Left colon (tissue), 2 donors: ENCODE results near the gene HSPBP1. TPM values are rescaled to one million over a fixed set of nuclear protein-coding genes. Genes with fewer than 3 reads are reported as not detected.
A peak's percentile ranks its signal among the peaks of the same experiment; 100 is the strongest.

Experiments
- ATAC-seq: fragments of 200-7000 bp; cut with Tn5 transposase; one replicate; pipeline ENCODE4 v1.9.1; 2020; ENCODE audit warnings: mild to moderate bottlenecking, moderate library complexity
- DNase-seq, 2 donors: peaks; one replicate each; pipeline ENCODE4 v3.0.0-alpha.2; 2020
- intact Hi-C, 2 donors: fragments of 100-400 bp; cut with DNase I in 1 of 2; cut with micrococcal nuclease in 1 of 2; formaldehyde crosslinking; loops; one replicate each; pipeline versions ENCODE4 v1.11.2 to v1.14.0; 2022; cut with DNase I, micrococcal nuclease
- total RNA-seq, 2 donors: library from RNA; stranded (reverse); fragmentation: NEBNext Ultra II Directional; extraction: Animal tissue kit (Norgen Biotek cat#: 25700); gene quantifications; one replicate each; pipeline ENCODE4 v1.2.1, GENCODE V29; 2021
- donor health status: DM: no; HTN: no; CAD: no.
- donor health status: DM: yes; HTN: yes; CAD: no.

HSPBP1 gene
- total RNA-seq, 2 donors from 2014 or later = 28.4 to 35.2 TPM

- DNase-seq = peak; percentile 37 to 54
- intact Hi-C loops = no loop called here
Measured at GRCh38 chr19:55283548-55284377, 3.9 kb upstream of the HSPBP1 start, which contains the start of gene BRSK1. BRSK1 (plus strand) TSS chr19:55283997; CDS start chr19:55284443, 446 bp downstream.

GRCh38 chr19:55279340-55279739 is 570 bp downstream of the HSPBP1 start:
- ATAC-seq (no peak), DNase-seq (no peak)
- intact Hi-C loops = no loop called here

More at GRCh38 chr19:55283548-55284377, 3.9 kb upstream of the HSPBP1 start, which contains the start of gene BRSK1:
- ATAC-seq = no peak

DNA sequence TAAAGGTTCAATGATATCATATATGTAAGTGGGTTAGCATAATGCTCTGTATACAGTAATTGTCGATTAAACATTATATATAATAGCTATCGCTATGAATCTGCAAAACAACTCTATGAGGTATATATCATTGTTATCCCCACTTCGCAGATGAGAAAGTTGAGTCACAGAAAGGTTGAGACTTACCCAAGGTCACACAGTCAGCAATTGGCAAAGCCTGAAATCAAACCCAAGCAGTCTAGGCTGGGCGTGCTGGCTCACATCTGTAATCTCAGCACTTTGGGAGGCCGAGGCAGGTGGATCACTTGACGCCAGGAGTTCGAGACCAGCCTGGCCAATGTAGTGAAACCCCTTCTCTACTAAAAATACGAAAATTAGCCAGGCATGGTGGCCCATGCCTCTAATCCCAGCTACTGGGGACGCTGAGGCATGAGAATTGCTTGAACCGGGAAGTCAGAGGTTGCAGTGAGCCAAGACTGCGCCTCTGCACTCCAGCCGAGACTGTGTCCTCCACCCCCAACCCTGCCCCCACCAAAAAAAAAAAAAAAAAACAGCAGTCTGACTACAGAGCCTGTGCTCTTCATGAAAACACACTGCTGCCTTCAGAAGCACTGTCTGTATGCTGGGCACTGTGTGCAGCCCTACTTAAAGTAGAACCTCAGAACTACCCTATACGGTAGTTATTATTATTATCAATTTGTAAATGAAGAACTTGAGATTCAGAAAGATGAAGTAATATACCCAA is 1.3 kb downstream of the HSPBP1 start:
- intact Hi-C loops = no loop called here
- ATAC-seq = no peak
- no peak for DNase-seq

DNA sequence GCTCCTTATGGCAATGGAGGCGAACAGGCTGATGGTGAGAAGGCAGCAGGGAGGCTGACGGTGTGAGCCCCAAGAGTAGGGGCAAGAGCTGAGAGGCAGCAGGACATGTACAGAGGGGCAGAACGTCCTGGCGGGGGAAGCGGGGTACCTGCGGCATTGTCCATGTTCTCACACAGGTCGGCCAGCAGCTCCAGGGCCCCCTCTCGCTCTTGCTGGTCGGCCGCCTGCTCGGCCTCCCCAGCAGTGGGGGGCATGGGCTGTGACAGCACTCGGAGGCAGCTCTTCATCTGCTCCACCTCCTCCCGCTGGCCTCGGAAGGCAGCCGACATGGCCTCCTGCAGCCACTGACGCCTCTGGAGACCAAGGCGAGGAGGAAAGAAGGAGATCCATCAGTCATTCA is 2.4 kb downstream of the HSPBP1 start:
- ATAC-seq (no peak), DNase-seq (no peak)
- intact Hi-C loops = no loop called here

- intact Hi-C loops = no loop called here
- ATAC-seq (peak; percentile 30), DNase-seq (no peak)
Measured at GRCh38 chr19:55276720-55277430, 3.0 kb downstream of the HSPBP1 start.

- intact Hi-C loops = no loop called here
- DNase-seq (no peak), ATAC-seq (no peak)
Measured at GRCh38 chr19:55275851-55276719, 3.8 kb downstream of the HSPBP1 start.

DNA sequence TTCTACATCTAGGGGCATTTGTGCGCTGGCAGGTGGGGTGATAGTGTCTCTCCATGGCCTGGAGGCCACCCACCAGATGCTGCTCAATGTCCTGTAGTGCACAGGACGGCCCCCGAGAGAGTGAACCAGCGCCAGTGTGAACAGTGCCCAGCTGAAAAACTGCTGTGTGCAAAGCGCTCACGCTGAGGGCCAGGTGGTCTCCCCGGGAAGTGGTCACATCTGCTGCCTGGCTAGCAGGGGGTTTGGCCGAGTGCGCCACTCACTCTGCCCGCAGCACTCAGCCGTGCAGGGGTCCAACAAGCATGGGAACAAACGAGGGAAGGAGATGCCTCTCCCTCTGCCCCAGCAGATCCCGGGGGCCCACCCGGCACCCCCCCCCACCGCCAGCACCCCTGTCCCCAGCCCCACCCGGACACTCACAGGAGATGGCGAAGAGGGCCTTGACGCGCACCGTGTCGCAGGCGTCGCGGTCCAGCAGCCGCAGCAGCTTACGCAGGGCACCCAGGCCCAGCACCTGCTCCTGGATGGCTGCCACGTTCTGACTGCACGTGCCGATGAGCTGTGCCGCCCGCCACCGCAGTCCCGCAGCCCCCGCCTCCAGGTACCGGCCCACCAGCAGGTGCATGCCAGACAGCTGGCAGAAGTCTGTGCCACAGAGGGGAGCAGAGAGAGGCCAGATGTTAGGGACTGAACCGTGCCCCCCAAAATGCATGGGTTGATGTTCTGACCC is 5.8 kb downstream of the HSPBP1 start:
- ATAC-seq (no peak), DNase-seq (no peak)
- intact Hi-C loops = no loop called here

DNA sequence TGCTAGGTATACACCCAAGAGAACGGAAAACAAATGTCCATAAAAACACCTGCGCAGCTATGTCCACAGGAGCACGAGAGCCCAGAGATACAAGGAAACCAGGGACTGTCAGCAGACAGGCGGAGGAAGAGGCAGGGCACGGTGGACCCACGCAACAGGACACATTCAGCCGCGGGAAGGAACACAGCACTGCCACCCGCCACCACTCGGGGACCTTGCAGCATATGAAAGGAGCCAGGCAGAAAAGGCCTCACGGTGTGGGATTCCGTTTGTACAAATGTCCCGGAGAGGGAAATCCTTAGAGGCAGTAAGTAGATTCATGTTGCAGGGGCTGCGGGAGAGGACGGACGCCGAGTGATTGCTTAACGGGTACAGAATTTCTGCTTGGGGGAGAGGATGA is 7.8 kb downstream of the HSPBP1 start:
- no peak for ATAC-seq
- DNase-seq = no peak
- intact Hi-C loops = no loop called here

GRCh38 chr19:55270172-55270942 is 9.6 kb downstream of the HSPBP1 start:
- intact Hi-C loops = no loop called here
- no peak for DNase-seq
- ATAC-seq = no peak

- DNase-seq (no peak), ATAC-seq (no peak)
- intact Hi-C loops = no loop called here
Measured at GRCh38 chr19:55269299-55269698, 10.6 kb downstream of the HSPBP1 start.

DNA sequence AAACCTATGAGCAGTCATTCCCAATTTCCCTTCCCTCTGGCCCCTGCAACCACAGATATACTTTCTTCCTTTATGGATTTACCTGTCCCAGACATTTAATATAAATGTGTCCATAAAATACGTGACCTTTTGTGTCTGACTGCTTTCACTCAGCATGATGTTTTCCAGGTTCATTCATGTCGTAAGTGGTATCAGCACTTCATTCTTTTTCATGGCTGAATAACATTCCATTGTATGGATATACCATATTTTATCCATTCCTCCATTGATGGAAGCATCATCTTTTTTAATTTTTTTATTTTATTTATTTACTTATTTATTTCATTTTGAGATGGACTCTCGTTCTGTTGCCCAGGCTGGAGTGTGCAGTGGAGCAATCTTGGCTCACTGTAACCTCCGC is 13.1 kb downstream of the HSPBP1 start:
- ATAC-seq = no peak
- no peak for DNase-seq
- intact Hi-C loops = no loop called here

DNA sequence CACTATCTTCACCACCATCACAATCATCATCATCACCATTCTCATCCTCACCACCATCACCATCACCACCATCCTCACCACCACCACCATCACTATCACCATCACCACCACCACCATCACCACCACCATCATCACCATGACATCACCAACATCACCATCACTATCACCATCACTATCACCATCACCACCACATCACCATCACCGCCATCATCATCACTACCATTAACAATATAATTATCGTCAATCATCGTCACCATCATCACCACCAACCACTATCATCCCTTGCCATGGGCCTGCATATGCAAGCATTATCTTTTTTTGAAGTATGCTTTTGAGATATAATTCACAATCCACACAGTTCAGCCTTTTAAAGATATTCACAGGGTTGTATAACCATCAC is 13.5 kb downstream of the HSPBP1 start:
- intact Hi-C loops = no loop called here
- DNase-seq = no peak
- no peak for ATAC-seq

DNA sequence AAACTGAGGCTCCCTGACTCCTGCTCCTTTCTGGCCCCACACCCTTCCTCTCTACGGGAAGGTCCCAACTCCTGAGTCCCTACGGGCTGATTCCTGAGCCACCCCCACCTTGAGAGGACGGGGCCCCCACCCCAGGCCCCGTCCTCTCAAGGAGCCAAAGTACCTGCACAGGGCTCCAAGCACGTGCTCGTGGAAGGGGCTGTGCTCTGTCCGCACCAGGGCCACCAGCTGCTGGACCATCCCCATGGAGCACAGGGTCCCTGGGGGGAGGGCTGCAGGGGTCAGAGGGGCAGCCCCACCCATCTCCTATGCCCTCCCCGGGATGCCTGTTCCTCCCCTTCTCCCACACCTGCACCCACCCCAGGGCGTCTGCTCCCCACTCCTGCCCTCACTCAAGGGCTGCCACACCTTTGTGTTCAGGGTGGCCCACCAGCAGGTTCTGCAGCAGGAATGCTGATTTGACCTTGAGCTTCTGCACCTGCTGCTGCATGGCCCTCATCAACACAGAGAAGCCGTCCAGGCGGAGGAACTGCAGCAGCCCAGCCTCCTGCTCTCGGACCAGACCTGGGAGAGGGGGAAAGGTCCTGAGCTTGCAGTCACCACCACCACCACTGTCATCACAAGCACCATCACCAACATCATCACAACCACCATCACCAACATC is 14.1 kb downstream of the HSPBP1 start:
- DNase-seq (no peak), ATAC-seq (no peak)
- intact Hi-C loops = no loop called here

DNA sequence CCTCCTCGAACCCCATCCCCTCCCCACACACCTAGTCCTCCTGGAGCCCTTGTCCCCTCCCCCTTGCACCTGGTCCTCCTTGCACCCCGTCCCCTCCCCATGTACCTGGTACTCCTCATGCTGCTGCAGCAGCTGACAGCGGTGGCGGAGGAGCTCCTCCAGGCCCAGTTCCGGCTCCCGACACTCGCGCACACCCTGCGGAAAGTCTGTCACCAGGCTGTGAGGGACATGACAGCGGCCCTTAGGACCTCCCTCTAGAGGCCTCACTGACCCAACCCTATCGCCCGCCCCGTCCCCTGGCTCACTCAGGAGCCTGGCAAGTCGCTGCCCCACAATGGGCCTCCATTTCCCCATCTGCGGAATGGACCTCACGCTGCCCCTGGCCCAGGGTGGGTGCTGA is 14.7 kb downstream of the HSPBP1 start:
- ATAC-seq (no peak), DNase-seq (no peak)
- intact Hi-C loops = no loop called here

DNA sequence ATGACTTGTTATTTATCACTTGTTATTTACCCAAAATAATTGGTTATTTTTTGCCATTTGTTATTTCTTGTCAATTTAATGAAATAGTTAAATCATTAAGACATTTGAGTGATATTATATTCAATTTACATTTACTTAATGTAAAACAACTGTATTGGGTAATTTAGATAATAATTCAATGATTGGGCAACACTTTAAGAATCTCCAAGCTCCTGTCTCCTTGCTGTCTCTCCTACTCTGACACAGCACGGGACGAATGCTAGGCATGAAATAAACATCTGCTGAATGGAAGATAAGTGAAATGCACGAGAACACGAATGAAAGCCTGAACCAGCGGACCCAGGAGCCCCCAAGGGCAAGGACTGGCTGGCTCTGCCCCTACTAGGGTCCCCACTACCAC is 15.4 kb downstream of the HSPBP1 start:
- DNase-seq (no peak), ATAC-seq (no peak)
- intact Hi-C loops = no loop called here

DNA sequence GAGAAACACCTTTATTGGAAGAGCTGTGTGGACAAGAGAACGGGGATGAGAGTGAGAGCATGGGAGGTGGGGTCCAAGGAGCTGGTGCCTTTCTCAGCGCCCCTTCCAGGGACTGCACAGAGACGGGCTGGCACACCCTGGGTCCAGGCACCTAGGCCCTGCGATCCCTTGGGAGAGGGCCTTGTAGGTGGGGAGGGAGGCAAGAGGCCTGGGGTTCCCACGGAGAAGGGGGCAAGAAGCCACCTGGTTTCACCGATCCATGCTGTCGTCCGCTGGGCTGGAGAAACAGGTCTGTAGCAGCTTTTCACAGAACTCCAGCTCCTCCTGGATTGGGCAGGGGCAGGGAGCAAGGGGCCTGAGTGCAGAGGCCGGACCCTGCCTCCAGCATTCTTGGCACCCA is 17.6 kb downstream of the HSPBP1 start:
- ATAC-seq = no peak
- intact Hi-C loops = no loop called here
- DNase-seq = no peak

GRCh38 chr19:55261671-55262126 is 18.2 kb downstream of the HSPBP1 start:
- ATAC-seq (no peak), DNase-seq (no peak)
- intact Hi-C loops = no loop called here
